IPS DF 6.9 (cell line): ENCODE results near the gene SPRED2.

ENCODE experiments used
- DNase-seq: peaks from one replicate; pipeline ENCODE4 v3.0.0-alpha.2; 2013; ENCODE audit warnings: low read depth, low spot score
- H3K27ac ChIP-seq: one replicate; pipeline ENCODE4 v1.5.1; 2013; ENCODE audit warnings: low read length, control low read depth
- H3K27me3 ChIP-seq: 2 replicates; pipeline ENCODE4 v1.6.1; 2013; ENCODE audit warnings: mild to moderate bottlenecking, low read length; ENCODE audit not compliant: control insufficient read depth, insufficient read depth
- H3K36me3 ChIP-seq: 2 replicates; pipeline ENCODE4 v1.6.1; 2013; ENCODE audit warnings: low read length; ENCODE audit not compliant: control insufficient read depth, insufficient read depth
- H3K4me1 ChIP-seq: 2 replicates; pipeline ENCODE4 v1.6.1; 2013; ENCODE audit warnings: low read length; ENCODE audit not compliant: control insufficient read depth, insufficient read depth
- H3K4me3 ChIP-seq: 2 replicates; pipeline ENCODE4 v1.5.1; 2013; ENCODE audit warnings: mild to moderate bottlenecking, low read length
- H3K9me3 ChIP-seq: 2 replicates; pipeline ENCODE4 v1.6.1; 2013; ENCODE audit warnings: low read length, inconsistent platforms; ENCODE audit not compliant: control insufficient read depth, insufficient read depth
- WGBS: extraction: QIAGEN DNeasy Blood & Tissue Kit; methylation state at CpG from one replicate; pipeline ENCODE4 v1.1.7; 2013; ENCODE audit warnings: mixed read lengths, missing lambda C conversion rate; ENCODE audit not compliant: insufficient read length, insufficient coverage; 5-methylcytosine and 5-hydroxymethylcytosine counted together

The SPRED2 gene

DNA sequence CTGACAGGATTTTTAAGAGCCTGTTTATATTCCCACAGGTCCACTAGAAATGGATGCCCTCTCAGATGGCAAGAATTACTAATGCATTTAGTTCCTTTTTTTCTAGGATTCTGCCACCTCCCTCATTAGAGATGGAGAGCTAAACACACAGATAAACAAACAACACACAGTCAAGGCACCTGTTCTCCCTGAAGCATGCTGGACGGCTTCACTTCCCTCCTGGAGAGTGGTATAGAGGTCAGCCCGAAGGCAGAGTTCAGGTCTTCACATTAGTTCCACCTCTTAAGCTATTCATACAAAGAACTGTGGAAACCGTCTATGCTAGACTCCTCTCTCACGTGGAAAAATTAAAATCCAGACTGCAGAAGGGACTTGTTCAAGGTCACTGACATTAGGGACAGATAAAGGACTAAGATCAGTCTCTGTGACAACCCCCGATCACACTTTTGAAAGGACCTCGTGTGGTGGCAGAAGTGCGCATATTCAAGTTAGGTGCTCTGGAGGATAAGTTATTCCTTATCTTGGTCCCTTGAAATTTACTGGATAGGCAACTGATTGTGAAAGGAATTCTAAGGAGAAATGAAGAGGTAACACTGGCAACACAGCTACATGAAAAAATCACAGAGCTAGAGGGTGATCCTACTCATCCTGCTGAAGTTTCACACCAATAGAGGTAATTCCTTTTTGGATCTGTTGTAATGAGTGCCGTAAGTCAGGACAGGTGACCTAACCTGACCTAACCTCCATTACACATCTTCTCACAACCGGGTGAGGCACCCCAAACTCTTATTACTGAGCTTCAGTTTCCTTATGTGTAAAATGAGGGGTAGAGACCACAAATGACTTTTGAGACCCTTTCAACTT, 75.1 kb downstream of the SPRED2 start:
- H3K36me3 ChIP-seq: no peaks in the 10 kb centered on the region
- no peaks in the 10 kb centered on the region for H3K27me3 ChIP-seq
- H3K27ac ChIP-seq: no peak overlapping the region
- 0 out of 2 replicates have a peak, but pooled peaks cover 3% of the 10 kb centered on the region for H3K4me1 ChIP-seq
- no peaks in the 10 kb centered on the region for H3K9me3 ChIP-seq
- no peak overlapping the region for H3K4me3 ChIP-seq
- DNase-seq: no peak
- WGBS: no CpG with 5 or more reads among the region's 9 CpGs

DNA sequence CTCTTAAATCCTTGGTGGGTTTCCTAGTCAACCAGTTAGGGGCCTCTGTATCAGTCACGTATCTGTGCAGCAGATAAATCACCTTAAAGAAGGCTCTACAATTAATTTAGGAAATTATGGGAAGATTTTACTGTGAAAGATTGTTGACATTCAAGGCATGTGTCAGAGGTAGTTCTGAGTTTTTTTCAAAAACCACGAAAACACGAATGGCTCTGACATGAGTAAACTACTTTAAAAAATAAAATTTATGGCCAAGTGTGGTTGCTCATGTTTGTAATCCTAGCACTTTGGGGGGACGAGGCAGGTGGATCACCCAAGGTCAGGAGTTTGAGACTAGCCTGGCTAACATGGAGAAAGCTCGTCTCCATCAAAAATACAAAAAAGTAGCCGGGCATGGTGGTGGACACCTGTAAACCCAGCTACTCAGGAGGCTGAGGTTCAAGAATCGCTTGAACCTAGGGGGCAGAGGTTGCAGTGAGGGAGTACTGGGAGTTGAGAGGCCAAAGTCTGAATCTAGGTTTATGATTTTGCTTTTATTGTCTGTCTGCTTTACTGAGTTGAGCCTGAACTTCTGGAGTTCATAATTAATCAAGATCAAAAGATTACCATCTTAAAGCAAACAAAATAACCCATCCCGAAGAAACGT, 77.1 kb downstream of the SPRED2 start:
- Histone ChIP-seq H3K27me3 (no peaks in the 10 kb centered on the region), H3K9me3 (no peaks in the 10 kb centered on the region), H3K36me3 (no peaks in the 10 kb centered on the region), H3K4me1 (peaks cover 7% of the 10 kb centered on the region; the same call in 1 of the 2 replicates), H3K4me3 (no peak overlapping the region), H3K27ac (no peak overlapping the region)
- no peak for DNase-seq
- no CpG with 5 or more reads among the region's 9 CpGs for WGBS

DNA sequence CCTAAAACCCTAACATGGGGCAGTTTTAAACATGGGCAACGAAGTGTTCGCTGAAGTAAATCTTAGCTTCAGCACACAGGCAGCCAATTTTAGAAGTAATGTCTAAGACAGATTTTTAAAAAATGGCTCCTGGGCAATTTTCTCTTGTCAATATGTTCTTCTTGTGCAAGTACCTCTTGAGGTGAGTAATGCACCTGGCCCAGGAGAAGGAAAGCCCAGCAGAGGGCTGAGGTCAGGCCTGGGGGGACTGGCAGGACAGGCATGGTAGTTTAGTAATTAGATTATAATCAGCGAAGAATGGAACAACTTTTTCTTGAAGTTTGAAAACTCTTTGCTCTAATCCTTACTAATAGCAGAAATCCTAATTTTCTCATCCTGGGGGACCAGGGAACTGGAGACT, 77.6 kb downstream of the SPRED2 start:
- no peak overlapping the region for H3K4me3 ChIP-seq
- no peak for DNase-seq
- WGBS: no CpG with 5 or more reads among the region's 3 CpGs

GRCh38 chr2:65353927-65354326, 78.5 kb downstream of the SPRED2 start:
- H3K4me3 ChIP-seq: no peak overlapping the region
- no CpG with 5 or more reads among the region's 5 CpGs for WGBS

More for the DNA sequence above, 77.6 kb downstream of the SPRED2 start:
- Histone ChIP-seq H3K27ac (no peak overlapping the region), H3K36me3 (no peaks in the 10 kb centered on the region), H3K27me3 (no peaks in the 10 kb centered on the region), H3K4me1 (peaks cover 7% of the 10 kb centered on the region; the same call in 1 of the 2 replicates), H3K9me3 (no peaks in the 10 kb centered on the region)

DNA sequence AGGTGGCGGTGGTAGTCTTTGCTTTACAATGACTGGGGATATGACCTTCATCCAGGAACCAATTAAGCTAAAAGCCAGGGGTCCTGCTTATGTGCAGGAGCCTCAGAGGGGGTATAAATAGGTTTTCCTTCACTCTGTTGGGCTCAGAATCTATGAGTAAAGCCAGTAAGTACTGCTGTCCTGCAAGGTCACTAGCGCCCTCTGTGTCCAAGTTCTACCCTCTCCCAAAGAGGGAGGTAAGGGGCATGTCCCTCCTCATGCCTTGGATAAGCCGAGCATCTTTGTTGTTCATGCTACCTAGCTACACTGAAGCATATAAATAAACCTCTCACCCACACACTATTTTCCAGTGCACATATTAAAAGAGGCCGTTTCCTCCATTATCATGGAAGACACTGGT, 79.4 kb downstream of the SPRED2 start:
- no peak for DNase-seq
- no peaks in the 10 kb centered on the region for H3K36me3 ChIP-seq
- no peak overlapping the region for H3K27ac ChIP-seq
- H3K27me3 ChIP-seq: no peaks in the 10 kb centered on the region
- no CpG with 5 or more reads among the region's 4 CpGs for WGBS
- H3K4me3 ChIP-seq: no peak overlapping the region
- no peaks in the 10 kb centered on the region for H3K9me3 ChIP-seq
- peaks cover 7% of the 10 kb centered on the region; the same call in 1 of the 2 replicates for H3K4me1 ChIP-seq

More at GRCh38 chr2:65353927-65354326, 78.5 kb downstream of the SPRED2 start:
- H3K36me3 ChIP-seq: no peaks in the 10 kb centered on the region
- no peak overlapping the region for H3K27ac ChIP-seq
- peaks cover 7% of the 10 kb centered on the region; the same call in 1 of the 2 replicates for H3K4me1 ChIP-seq
- no peaks in the 10 kb centered on the region for H3K27me3 ChIP-seq
- no peaks in the 10 kb centered on the region for H3K9me3 ChIP-seq
- no peak for DNase-seq

DNA sequence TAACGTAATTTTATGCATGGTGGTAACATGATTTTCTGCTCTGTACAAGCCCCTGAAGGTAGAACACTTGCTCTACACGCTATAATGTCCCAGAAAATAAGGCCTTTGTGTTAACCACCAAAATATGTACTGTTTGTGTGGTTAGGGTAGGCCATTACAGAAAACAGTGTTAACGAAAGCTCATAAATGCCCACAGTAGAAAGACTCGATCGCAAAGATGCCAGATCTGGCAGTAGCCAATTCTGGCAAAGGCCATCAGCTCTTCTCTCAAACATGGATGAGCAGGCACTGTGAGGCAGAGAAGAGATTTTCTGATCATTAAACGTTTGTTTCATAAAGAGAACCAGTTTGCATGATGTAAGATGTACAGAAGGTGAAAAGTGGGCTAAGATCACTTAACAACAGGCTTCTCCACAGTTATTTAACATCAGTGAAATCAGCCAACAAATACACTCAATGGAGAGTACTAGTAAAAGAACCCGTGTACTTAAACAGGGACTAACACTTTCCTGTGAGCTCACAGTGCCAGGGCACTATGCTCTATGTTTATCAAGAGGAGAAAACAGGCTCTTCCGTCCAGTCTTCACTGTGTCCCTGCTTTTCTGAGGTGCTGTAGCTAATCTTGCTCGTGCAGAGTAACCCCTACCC, 80.3 kb downstream of the SPRED2 start:
- H3K27me3 ChIP-seq: no peaks in the 10 kb centered on the region
- no peaks in the 10 kb centered on the region for H3K9me3 ChIP-seq
- no peaks in the 10 kb centered on the region for H3K36me3 ChIP-seq
- no CpG with 5 or more reads among the region's 9 CpGs for WGBS
- no peak overlapping the region for H3K4me3 ChIP-seq
- peaks cover 4% of the 10 kb centered on the region; the same call in 1 of the 2 replicates for H3K4me1 ChIP-seq
- no peak for DNase-seq
- no peak overlapping the region for H3K27ac ChIP-seq

- DNase-seq: no peak
- Histone ChIP-seq H3K4me1 (peaks cover 4% of the 10 kb centered on the region; the same call in 1 of the 2 replicates), H3K36me3 (no peaks in the 10 kb centered on the region)
These were observed 81.0 kb downstream of the SPRED2 start for GRCh38 chr2:65351234-65351947.

DNA sequence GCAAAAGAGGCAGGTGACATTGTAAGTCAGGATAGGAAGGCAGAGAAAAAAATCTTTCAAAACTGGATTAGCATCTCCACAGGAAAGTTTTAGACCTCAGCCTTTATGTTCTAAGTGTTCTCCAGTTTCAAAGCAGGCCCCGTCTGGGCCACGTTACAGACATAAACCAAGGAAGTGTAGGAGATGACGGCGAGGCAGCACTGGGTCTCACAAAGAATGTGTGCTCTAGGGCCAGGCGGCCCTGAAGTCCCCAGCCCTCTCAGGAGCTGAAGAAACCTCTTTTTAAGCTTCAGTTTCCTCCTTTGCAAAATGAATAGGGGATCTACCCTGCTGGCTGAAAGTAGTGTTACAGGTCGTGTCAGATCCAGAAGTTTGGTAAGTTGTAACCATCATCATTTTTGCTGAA, 81.7 kb downstream of the SPRED2 start:
- Histone ChIP-seq H3K27me3 (no peaks in the 10 kb centered on the region), H3K36me3 (no peaks in the 10 kb centered on the region), H3K4me3 (no peak overlapping the region), H3K4me1 (peaks cover 4% of the 10 kb centered on the region; the same call in 1 of the 2 replicates), H3K27ac (no peak overlapping the region), H3K9me3 (no peaks in the 10 kb centered on the region)
- no peak for DNase-seq
- WGBS: no CpG with 5 or more reads among the region's 6 CpGs

More at GRCh38 chr2:65351234-65351947, 81.0 kb downstream of the SPRED2 start:
- Histone ChIP-seq H3K27me3 (no peaks in the 10 kb centered on the region), H3K27ac (no peak overlapping the region), H3K4me3 (no peak overlapping the region), H3K9me3 (no peaks in the 10 kb centered on the region)
- WGBS: 100% methylated on average over 1 of the region's 10 CpGs

- H3K27me3 ChIP-seq: no peaks in the 10 kb centered on the region
- H3K36me3 ChIP-seq: no peaks in the 10 kb centered on the region
- H3K27ac ChIP-seq: no peak overlapping the region
- no peaks in the 10 kb centered on the region for H3K9me3 ChIP-seq
- no peak overlapping the region for H3K4me3 ChIP-seq
- WGBS: no CpG with 5 or more reads among the region's 4 CpGs
- no peak for DNase-seq
- peaks cover 4% of the 10 kb centered on the region; the same call in 1 of the 2 replicates for H3K4me1 ChIP-seq
These were observed 82.5 kb downstream of the SPRED2 start for GRCh38 chr2:65349863-65350262.

GRCh38 chr2:65347913-65348312, 84.5 kb downstream of the SPRED2 start:
- Histone ChIP-seq H3K4me3 (no peak overlapping the region), H3K27me3 (no peaks in the 10 kb centered on the region), H3K4me1 (peaks cover 4% of the 10 kb centered on the region; the same call in 1 of the 2 replicates), H3K9me3 (no peaks in the 10 kb centered on the region), H3K36me3 (no peaks in the 10 kb centered on the region), H3K27ac (no peak overlapping the region)
- no peak for DNase-seq
- WGBS: no CpG with 5 or more reads among the region's 2 CpGs
